CD4-positive, alpha-beta T cell (primary cell): ENCODE results near the gene PTPRN2. TPM values are rescaled to one million over a fixed set of nuclear protein-coding genes. Genes with fewer than 3 reads are reported as not detected.

ENCODE experiments used
- ATAC-seq: fragments of 200-7000 bp; cut with Tn5 transposase; one replicate; pipeline ENCODE4 v1.10.0; 2022; ENCODE audit warnings: mild to moderate bottlenecking; ENCODE audit not compliant: poor library complexity
- CTCF ChIA-PET: fragments of 350-600 bp; sonication (Branson Sonifier 250); formaldehyde crosslinking; loops from one replicate; lab custom pipeline; 2021; ENCODE audit warnings: antibody characterized with exemption, inconsistent platforms; lab: Charles Lee
- POLR2A ChIA-PET: fragments of 350-600 bp; sonication (Branson Sonifier 250); formaldehyde crosslinking; loops from one replicate; lab custom pipeline; 2021; ENCODE audit warnings: antibody characterized with exemption, inconsistent platforms; lab: Charles Lee
- DNase-seq, 14 experiments: peaks; one replicate each; pipeline ENCODE4 v3.0.0-alpha.2; 2013 to 2020; ENCODE audit warnings: mixed read lengths in 2 of 14
- H3K27ac ChIP-seq, 2 donors: one replicate each; pipeline versions ENCODE4 v1.5.1 to v1.7.0; 2013; ENCODE audit warnings: low read length in 2 of 2, low read depth in 1 of 2, mild to moderate bottlenecking in 1 of 2
- H3K27me3 ChIP-seq, 2 experiments: 1 replicate in 1 of 2; 2 replicates in 1 of 2; pipeline versions ENCODE4 v1.6.1 to v1.7.0; 2013; ENCODE audit warnings: low read length in 2 of 2, control low read depth in 1 of 2, mild to moderate bottlenecking in 1 of 2, moderate library complexity in 1 of 2; ENCODE audit not compliant: insufficient read depth in 2 of 2, control insufficient read depth in 1 of 2
- H3K36me3 ChIP-seq: one replicate; pipeline ENCODE4 v1.6.1; 2013; ENCODE audit warnings: low read length, control low read depth; ENCODE audit not compliant: insufficient read depth
- H3K4me1 ChIP-seq: one replicate; pipeline ENCODE4 v1.6.1; 2013; ENCODE audit warnings: low read length, control low read depth; ENCODE audit not compliant: insufficient read depth
- H3K4me3 ChIP-seq: one replicate; pipeline ENCODE4 v1.5.1; 2013; ENCODE audit warnings: mild to moderate bottlenecking, low read length, moderate library complexity
- H3K9me3 ChIP-seq, 2 experiments: 1 replicate in 1 of 2; 2 replicates in 1 of 2; pipeline versions ENCODE4 v1.6.1 to v1.7.0; 2013; ENCODE audit warnings: low read length in 2 of 2, mild to moderate bottlenecking in 2 of 2, control low read depth in 1 of 2, moderate library complexity in 1 of 2; ENCODE audit not compliant: control insufficient read depth in 1 of 2, insufficient read depth in 1 of 2
- H3K27ac Mint-ChIP-seq: one replicate; pipeline ENCODE4 v1.8.0; 2020; ENCODE audit warnings: mixed read lengths
- H3K27me3 Mint-ChIP-seq: one replicate; pipeline ENCODE4 v1.8.0; 2021; ENCODE audit warnings: mixed read lengths
- H3K36me3 Mint-ChIP-seq: one replicate; pipeline ENCODE4 v1.8.0; 2021; ENCODE audit warnings: low read depth, mixed read lengths
- H3K4me1 Mint-ChIP-seq: one replicate; pipeline ENCODE4 v1.8.0; 2021; ENCODE audit warnings: low read depth, mixed read lengths
- H3K4me3 Mint-ChIP-seq: one replicate; pipeline ENCODE4 v1.8.0; 2020; ENCODE audit warnings: mild to moderate bottlenecking, mixed read lengths
- H3K9me3 Mint-ChIP-seq: one replicate; pipeline ENCODE4 v1.8.0; 2020; ENCODE audit warnings: mixed read lengths
- intact Hi-C, 2 experiments: fragments of 100-400 bp; cut with DNase I in 1 of 2; cut with micrococcal nuclease in 1 of 2; formaldehyde crosslinking; loops; one replicate each; pipeline versions ENCODE4 v1.15.1 to v1.9.0; 2023 to 2025; cut with DNase I, micrococcal nuclease
- total RNA-seq, 174 experiments: library from RNA in 2 of 174; stranded (reverse) in 2 of 174; gene quantifications; one replicate each; pipeline ENCODE4 v1.2.3 and lab custom pipeline; 2021 to 2026
- TF ChIP-seq, protein P1 (sequence below): fragments of 200-600 bp; IDR thresholded peaks from one replicate; pipeline ENCODE4 v1.8.0; 2022; ENCODE audit warnings: antibody characterized with exemption, mild to moderate bottlenecking

The PTPRN2 gene
- total RNA-seq, 2 experiments from 2014 or later, result 0.34 to 0.44 TPM

DNA sequence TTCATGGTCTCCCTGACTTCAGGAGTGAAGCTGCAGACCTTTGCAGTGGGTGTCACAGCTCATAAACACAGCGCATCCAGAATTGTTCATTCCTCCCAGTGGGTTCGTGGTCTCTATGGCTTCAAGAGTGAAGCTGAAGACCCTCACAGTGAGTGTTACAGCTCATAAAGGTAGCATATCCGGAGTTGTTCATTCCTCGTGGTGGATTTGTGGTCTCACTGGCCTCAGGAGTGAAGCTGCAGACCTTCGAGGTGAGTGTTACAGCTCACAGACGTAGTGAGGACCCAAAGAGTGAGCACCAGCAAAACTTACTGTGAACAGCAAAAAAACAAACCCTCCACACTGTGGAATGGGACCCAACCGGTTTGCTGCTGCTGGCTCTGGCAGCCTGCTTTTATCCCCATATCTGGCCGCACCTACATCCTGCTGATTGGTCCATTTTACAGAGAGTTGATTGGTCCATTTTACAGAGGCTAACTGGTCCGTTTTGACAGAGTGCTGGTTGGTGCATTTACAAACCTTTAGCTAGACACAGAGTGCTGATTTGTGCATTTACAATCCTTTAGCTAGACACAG is 308.8 kb downstream of the PTPRN2 start:
- Mint-ChIP-seq H3K4me1 (no peaks in the 10 kb centered on the region), H3K27ac (no peak overlapping the region), H3K27me3 (no peaks in the 10 kb centered on the region), H3K4me3 (no peak overlapping the region), H3K9me3 (no peaks in the 10 kb centered on the region), H3K36me3 (no peaks in the 10 kb centered on the region)
- TF ChIP-seq, protein P1, sequence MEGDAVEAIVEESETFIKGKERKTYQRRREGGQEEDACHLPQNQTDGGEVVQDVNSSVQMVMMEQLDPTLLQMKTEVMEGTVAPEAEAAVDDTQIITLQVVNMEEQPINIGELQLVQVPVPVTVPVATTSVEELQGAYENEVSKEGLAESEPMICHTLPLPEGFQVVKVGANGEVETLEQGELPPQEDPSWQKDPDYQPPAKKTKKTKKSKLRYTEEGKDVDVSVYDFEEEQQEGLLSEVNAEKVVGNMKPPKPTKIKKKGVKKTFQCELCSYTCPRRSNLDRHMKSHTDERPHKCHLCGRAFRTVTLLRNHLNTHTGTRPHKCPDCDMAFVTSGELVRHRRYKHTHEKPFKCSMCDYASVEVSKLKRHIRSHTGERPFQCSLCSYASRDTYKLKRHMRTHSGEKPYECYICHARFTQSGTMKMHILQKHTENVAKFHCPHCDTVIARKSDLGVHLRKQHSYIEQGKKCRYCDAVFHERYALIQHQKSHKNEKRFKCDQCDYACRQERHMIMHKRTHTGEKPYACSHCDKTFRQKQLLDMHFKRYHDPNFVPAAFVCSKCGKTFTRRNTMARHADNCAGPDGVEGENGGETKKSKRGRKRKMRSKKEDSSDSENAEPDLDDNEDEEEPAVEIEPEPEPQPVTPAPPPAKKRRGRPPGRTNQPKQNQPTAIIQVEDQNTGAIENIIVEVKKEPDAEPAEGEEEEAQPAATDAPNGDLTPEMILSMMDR, result no peak
- ATAC-seq (no peak), DNase-seq (no peak)
- Histone ChIP-seq H3K27me3 (no peaks in the 10 kb centered on the region), H3K4me1 (no peaks in the 10 kb centered on the region), H3K4me3 (no peak overlapping the region), H3K27ac (no peak overlapping the region), H3K36me3 (no peaks in the 10 kb centered on the region), H3K9me3 (peaks cover 0 to 51% of the 10 kb centered on the region in 2 experiments)
- intact Hi-C loops, result no loop called here
- ChIA-PET CTCF (no interaction called here), POLR2A (no interaction called here)

DNA sequence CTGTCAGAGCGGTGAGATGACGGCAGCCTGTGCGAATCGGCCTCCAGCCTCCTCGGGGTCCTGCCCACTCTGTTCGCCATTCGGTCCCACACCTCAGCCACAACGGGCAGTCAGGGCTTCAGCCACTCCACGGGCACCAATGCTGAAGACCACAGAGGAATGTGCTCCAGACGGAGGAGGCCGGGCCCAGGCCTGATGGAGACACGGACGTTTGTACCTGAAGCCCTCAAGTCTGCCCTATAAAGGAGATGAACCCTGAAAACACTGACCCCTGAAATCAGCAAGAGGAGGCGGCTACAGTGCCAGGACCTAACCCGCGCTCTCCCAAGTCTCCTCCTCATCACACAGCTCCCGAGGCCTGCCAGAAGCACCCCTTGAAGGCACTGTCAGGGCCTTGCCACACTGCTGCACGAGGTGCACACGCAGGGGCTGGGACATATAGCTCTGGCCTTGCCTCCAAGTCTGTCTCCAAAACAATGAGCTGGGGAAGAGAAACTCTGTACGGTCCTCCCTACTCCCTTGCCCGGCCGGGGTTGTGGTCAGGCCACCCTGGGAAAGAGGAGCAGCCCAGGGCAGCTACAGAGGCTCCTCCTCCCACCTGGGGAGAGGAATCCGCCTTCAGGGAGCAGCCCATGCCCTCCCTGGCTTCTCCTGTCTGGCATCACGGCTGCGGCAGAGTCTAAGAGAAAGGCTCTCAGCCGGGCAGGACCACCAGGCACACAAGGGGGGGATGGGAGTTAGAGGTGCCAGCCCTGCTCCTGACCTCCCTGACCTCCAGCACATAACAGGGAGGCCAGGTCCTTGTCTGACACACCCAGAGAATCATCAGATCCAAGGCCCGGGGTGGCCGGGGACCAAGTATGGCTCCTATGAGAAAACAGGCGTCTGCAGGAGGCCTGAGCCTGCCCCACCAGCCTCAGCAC is 310.1 kb downstream of the PTPRN2 start:
- H3K27me3 Mint-ChIP-seq, result no peaks in the 10 kb centered on the region
- ATAC-seq, result no peak
- CTCF ChIA-PET, result no interaction called here

GRCh38 chr7:158276414-158277218 is 311.0 kb downstream of the PTPRN2 start:
- no peaks in the 10 kb centered on the region for H3K4me1 ChIP-seq
- ATAC-seq (no peak), DNase-seq (peak in 1 of 14 experiments; percentile 14)
- no peaks in the 10 kb centered on the region for H3K4me1 Mint-ChIP-seq
- no peaks in the 10 kb centered on the region for H3K36me3 Mint-ChIP-seq
- no peak overlapping the region for H3K27ac ChIP-seq
- TF ChIP-seq, protein P1, result no peak
- no peak overlapping the region for H3K27ac Mint-ChIP-seq
- H3K36me3 ChIP-seq, result no peaks in the 10 kb centered on the region
- intact Hi-C loops, result no loop called here
- POLR2A ChIA-PET, result no interaction called here
- CTCF ChIA-PET, result no interaction called here
- no peaks in the 10 kb centered on the region for H3K27me3 Mint-ChIP-seq
- H3K27me3 ChIP-seq, result no peaks in the 10 kb centered on the region
- no peak overlapping the region for H3K4me3 Mint-ChIP-seq
- H3K9me3 ChIP-seq, result peaks cover 0 to 56% of the 10 kb centered on the region in 2 experiments
- H3K9me3 Mint-ChIP-seq, result no peaks in the 10 kb centered on the region
- no peak overlapping the region for H3K4me3 ChIP-seq

More for the DNA sequence above, 310.1 kb downstream of the PTPRN2 start:
- H3K4me1 ChIP-seq, result no peaks in the 10 kb centered on the region
- peaks cover 0 to 53% of the 10 kb centered on the region in 2 experiments for H3K9me3 ChIP-seq
- POLR2A ChIA-PET, result no interaction called here
- H3K4me3 ChIP-seq, result no peak overlapping the region
- no peaks in the 10 kb centered on the region for H3K36me3 ChIP-seq
- H3K4me3 Mint-ChIP-seq, result no peak overlapping the region
- no peaks in the 10 kb centered on the region for H3K4me1 Mint-ChIP-seq
- intact Hi-C loops, result no loop called here
- H3K27me3 ChIP-seq, result no peaks in the 10 kb centered on the region
- H3K27ac Mint-ChIP-seq, result no peak overlapping the region
- no peak overlapping the region for H3K27ac ChIP-seq
- DNase-seq, result peak in 1 of 14 experiments; percentile 19
- TF ChIP-seq, protein P1, result no peak
- H3K36me3 Mint-ChIP-seq, result no peaks in the 10 kb centered on the region
- no peaks in the 10 kb centered on the region for H3K9me3 Mint-ChIP-seq
